NCI-H2196 (cell line): ENCODE measurements around the gene HDGF.
A peak's percentile ranks its signal among the peaks of the same experiment; 100 is the strongest.
"Not testable (repeated sequence)": the region's sequence is repeated elsewhere in the genome, so short reads cannot be mapped to it uniquely, and the experiment has no call there.

Source experiments
- DNase-seq: peaks from one replicate; lab custom pipeline; 2025; ENCODE audit not compliant: unreplicated experiment; lab: John Stamatoyannopoulos, UW

The HDGF gene

DNA sequence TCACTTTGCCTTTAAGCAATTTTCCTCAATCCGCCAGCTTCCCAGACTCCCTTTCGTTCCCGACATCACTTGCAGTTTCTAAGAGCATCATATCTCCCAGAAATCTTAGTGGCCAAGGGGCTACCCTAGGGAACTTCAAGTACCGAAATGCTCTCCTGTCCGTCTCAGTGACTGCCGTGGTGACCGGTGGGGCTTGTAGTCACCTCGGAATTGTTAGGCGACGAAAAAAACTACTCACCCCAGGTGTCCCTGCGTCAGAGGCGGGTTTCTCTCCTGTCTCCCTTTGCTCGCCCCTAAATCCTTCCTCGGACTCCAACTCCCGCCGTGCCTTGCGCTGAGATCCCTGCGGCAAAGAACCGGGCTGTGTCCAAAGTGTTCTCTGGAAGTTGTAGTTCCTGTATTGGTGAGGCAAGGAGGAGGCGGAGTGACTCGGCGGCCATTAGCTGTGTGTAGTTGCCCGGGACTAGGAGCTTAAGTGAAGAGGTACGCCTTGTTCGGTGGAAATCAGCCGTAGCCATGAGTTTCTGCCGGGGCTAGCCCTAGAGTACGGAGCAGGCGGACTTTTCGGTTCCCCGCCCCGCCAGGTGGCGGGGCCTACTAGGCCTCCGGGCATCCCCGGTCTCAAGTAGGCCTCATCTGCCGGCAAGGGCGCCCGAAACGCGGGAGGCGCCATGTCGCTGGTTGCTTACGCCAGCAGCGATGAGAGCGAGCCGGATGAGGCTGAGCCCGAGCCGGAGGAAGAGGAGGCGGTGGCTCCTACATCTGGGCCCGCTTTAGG lies 15.8 kb upstream of the HDGF start, which contains the start of gene PRCC:
TSS of gene PRCC (plus strand) at position 435 of the 778 bp plus-strand sequence. CDS start at position 672, 237 bp downstream.
- peak; percentile 99 for DNase-seq

GRCh38 chr1:156766298-156767100 lies 15.0 kb upstream of the HDGF start:
- DNase-seq: no peak

GRCh38 chr1:156765666-156766065 lies 14.2 kb upstream of the HDGF start:
- DNase-seq: no peak

- DNase-seq: not testable (repeated sequence)
Observed at GRCh38 chr1:156765136-156765535, 13.7 kb upstream of the HDGF start.

DNA sequence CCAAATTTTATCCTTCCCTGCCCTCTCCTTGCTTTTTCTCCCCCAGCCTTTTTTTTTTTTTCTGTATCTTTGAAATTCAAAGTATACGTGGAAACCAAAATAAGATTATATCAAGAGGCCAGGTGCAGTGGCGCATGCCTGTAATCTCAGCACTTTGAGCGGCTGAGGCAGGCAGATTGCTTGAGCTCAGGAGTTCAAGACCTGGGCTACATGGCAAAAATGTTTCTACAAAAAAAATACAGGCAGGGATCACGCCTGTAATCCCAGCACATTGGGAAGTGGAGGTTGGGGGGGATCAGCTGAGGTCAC lies 9.3 kb upstream of the HDGF start:
- DNase-seq: no peak

DNA sequence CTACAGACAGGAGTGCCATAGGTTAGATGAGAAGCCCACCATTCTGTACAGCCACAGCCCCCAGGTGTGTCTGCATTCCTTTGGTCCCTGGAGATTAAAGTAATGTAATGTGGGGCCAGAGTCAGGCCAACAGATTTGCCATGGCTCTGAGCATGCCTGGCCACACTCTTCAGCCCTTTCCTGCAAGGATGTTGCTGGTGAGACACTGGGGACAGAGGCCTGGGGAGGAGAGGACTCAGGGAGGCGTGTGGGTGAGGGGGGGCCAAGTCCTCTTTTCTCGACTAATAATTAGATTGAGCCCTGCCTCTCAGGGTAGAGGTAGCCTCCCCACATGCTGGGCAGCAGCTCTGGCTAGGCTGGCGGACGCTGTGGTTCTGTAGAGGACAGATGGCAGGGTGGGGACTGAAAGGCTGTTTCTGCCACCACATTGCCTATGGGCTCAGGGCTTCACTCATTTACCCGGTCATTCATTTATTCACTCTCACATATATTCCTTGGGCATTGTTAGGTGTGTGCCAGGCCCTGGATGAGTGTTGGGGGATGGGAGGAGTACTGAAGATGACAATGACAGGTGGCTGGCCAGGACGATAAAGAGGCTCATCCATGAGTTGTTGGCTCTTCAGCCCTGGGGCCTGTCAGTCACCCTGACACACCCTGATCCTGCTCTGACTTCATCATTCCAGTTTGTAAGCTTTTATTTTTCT lies 8.8 kb upstream of the HDGF start:
- DNase-seq: no peak

DNA sequence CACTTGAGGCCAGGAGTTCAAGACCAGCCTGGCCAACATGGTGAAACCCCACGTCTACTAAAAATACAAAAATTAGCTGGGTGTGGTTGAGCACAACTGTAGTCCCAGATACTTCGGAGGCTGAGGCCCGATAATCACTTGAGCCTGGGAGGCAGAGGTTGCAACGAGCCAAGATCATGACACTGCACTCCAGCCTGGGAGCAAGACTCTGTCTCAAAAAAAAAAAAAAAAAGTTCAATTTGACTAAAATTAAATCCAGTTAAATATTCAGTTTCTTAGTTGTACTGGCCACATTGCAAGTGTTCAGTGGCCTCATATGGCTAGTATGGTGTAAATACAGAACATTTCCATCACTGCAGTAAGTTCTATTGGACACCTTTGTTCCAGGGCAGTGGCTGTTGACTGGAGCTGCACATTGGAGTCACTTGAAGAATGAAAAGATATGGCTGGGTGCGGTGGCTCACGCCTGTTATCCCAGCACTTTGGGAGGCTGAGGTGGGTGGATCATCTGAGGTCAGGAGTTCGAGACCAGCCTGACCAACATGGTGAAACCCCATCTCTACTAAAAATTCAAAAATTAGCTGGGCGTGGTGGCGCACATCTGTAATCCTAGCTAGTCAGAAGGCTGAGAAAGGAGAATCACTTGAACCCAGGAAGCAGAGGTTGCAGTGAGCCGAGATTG lies 6.2 kb upstream of the HDGF start:
- DNase-seq: not testable (repeated sequence)

DNA sequence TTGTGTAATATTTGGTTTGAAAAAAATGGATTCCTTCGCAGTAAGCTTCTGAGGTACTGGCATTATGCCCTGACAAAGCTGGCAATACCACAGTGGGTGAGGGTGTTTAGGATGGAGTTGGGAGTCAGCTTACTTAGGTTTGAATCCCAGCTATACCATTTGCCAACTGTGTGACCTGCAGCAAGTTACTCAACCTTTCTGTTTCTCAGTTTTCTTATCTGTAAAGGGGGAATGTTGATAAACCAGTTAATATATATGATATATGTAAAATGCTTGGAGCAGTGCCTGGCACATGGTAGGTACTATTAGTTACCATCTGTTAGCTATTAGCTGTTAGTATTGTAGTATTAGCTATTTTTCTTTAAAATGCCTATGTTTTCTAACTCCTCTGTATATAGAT lies 4.9 kb upstream of the HDGF start:
- no peak for DNase-seq

DNA sequence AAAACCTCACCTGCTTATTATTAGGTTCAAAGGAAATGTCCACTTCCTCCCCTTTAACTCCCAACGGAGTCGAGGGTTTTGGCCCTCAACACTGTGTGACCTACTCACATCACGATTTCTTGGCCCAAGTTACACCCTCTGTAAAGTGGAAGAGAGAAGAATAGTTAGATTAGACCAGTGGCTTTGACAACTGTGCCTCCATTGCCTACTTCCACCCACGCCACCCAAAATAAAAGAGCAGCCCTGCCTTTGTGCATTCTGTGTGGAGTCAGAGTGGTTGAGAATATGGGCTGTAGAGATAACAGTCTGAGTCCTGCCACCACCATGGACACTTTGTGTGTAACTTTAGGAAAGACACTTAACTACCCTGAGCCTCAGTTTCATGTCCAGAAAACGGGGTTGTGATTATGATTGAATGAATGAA lies 4.1 kb upstream of the HDGF start:
- no peak for DNase-seq

- DNase-seq: peak; percentile 25
Observed at GRCh38 chr1:156754219-156754618, 2.7 kb upstream of the HDGF start.

- no peak for DNase-seq
Observed at GRCh38 chr1:156752843-156753482, 1.5 kb upstream of the HDGF start.

DNA sequence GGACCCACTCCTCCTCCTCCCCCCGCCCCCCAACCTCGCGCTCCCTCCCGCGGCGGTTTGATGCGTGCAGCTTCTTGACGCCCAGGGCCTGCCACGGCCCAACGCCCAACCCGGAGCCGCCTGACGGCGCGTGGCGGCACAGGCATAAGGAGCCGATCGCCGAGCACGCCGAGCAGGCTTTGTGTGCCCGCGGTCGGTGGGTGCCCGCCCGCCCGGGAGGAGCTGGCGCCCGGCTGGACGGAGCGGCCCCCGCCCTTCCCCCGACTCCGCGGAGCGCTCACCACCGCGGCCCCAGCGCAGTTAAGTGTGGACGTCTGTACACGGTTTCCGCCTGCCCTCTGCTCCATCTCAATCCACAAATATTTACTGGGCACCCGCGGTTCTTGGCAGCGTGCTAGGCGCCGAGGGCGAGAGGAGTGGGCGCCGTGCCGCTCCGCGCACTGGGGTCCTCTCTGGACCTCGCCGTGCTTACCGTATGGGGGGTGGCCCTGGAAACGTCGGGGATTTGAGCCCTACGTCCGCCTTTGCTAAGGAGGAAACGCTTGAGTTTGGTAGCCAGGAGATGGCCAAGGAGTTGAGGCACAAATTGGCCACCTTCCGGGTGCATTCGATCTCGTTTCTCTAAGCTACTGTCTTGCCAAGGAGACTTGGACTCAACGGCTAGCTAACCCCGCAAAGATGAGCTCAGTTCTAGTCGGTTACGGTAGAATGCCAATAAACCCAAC lies 444 bp upstream of the HDGF start:
- peak; percentile 96 for DNase-seq

- DNase-seq: no peak
Observed at GRCh38 chr1:156750711-156751450, 594 bp downstream of the HDGF start.

DNA sequence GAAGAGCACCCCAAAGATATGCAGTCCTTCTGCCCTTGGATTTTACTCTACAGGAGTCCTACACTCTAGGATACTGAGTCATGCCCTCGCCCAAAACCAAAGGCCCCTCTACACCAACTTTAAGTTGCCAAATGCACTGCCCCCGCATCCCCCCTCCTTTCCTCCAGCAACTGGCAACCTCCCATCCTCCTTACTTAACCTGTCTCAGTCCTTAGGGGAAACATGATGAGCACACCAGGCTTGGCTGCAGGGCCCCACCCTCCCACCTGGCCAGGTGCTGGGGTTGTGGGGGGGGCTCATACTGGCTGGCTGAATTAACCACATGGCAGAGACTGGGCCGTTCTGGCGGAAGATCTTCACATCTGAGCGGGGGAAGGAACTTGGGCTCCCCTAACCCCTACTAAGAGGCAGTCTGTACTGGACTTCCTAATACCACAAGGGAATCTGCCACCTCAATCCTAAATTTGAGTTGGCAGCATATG lies 1.2 kb downstream of the HDGF start:
- peak; percentile 40 for DNase-seq

GRCh38 chr1:156749419-156750118 lies 1.9 kb downstream of the HDGF start:
- no peak for DNase-seq

- no peak for DNase-seq
Observed at GRCh38 chr1:156748670-156749418, 2.6 kb downstream of the HDGF start.

- DNase-seq: no peak
Observed at GRCh38 chr1:156747742-156748669, 3.5 kb downstream of the HDGF start.
